Measurements from ENCODE around the gene C9orf50.
A peak's percentile ranks its signal among the peaks of the same experiment; 100 is the strongest.
"Not testable (repeated sequence)": the region's sequence is repeated elsewhere in the genome, so short reads cannot be mapped to it uniquely, and the experiment has no call there.

C9orf50 gene

GRCh38 chr9:129648092-129648763 is 27.3 kb upstream of the C9orf50 start:
- no peak for DNase-seq (ENCODE audit: low spot score)

- no peak for DNase-seq (ENCODE audit: low spot score)
These were observed 26.7 kb upstream of the C9orf50 start for GRCh38 chr9:129647635-129648034.

- no peak for DNase-seq (ENCODE audit: low spot score)
These were observed 25.8 kb upstream of the C9orf50 start for GRCh38 chr9:129646654-129647053.

GRCh38 chr9:129646252-129646651 is 25.4 kb upstream of the C9orf50 start:
- DNase-seq (ENCODE audit: low spot score): no peak

- no peak for DNase-seq (ENCODE audit: low spot score)
These were observed 24.0 kb upstream of the C9orf50 start for GRCh38 chr9:129644902-129645301.

GRCh38 chr9:129644365-129644764 is 23.5 kb upstream of the C9orf50 start:
- DNase-seq (ENCODE audit: low spot score): no peak

- no peak for DNase-seq (ENCODE audit: low spot score)
These were observed 22.8 kb upstream of the C9orf50 start for GRCh38 chr9:129643706-129644105.

- peak; percentile 93 for DNase-seq (ENCODE audit: low spot score)
These were observed 21.1 kb upstream of the C9orf50 start, which contains the start of gene ASB6 for GRCh38 chr9:129641750-129642585. Gene ASB6, minus strand, starts transcription at chr9:129642151. Its CDS starts 152 bp downstream, at chr9:129641999.

GRCh38 chr9:129640871-129641749 is 20.2 kb upstream of the C9orf50 start:
- DNase-seq (ENCODE audit: low spot score): peak; percentile 20

- DNase-seq (ENCODE audit: low spot score): no peak
These were observed 19.4 kb upstream of the C9orf50 start for GRCh38 chr9:129640086-129640870.

- DNase-seq (ENCODE audit: low spot score): no peak
These were observed 18.8 kb upstream of the C9orf50 start for GRCh38 chr9:129639756-129640085.

- no peak for DNase-seq (ENCODE audit: low spot score)
These were observed 18.2 kb upstream of the C9orf50 start for GRCh38 chr9:129639034-129639630.

GRCh38 chr9:129637673-129638439 is 17.0 kb upstream of the C9orf50 start:
- no peak for DNase-seq (ENCODE audit: low spot score)

- DNase-seq (ENCODE audit: low spot score): no peak
These were observed 16.2 kb upstream of the C9orf50 start for GRCh38 chr9:129637102-129637501.

GRCh38 chr9:129636343-129636742 is 15.4 kb upstream of the C9orf50 start:
- not testable (repeated sequence) for DNase-seq (ENCODE audit: low spot score)

GRCh38 chr9:129635099-129636065 is 14.5 kb upstream of the C9orf50 start:
- no peak for DNase-seq (ENCODE audit: low spot score)

- DNase-seq (ENCODE audit: low spot score): no peak
These were observed 12.9 kb upstream of the C9orf50 start for GRCh38 chr9:129633848-129634247.

GRCh38 chr9:129633207-129633606 is 12.3 kb upstream of the C9orf50 start:
- no peak for DNase-seq (ENCODE audit: low spot score)

- DNase-seq (ENCODE audit: low spot score): no peak
These were observed 11.6 kb upstream of the C9orf50 start for GRCh38 chr9:129632460-129632859.

Data from NAMALWA (cell line).